ENCODE results near the gene SMG9.

SMG9 gene

GRCh38 chr19:43754503-43755255 lies at the start of gene SMG9:
TSS of gene SMG9 (minus strand) at chr19:43754962. CDS start at chr19:43750741, 4,221 bp downstream.
- peak; percentile 97 for DNase-seq (ENCODE audit: low read depth in 2 of 2)

- DNase-seq (ENCODE audit: low read depth in 2 of 2): no peak
These were observed 49.7 kb upstream of the SMG9 start for GRCh38 chr19:43804432-43804831.

- no peak for DNase-seq (ENCODE audit: low read depth in 2 of 2)
These were observed 47.6 kb upstream of the SMG9 start, which contains the start of gene LYPD5 for GRCh38 chr19:43802216-43802951. TSS of gene LYPD5 (minus strand) at chr19:43802447. CDS start at chr19:43802380, 67 bp downstream.

DNA sequence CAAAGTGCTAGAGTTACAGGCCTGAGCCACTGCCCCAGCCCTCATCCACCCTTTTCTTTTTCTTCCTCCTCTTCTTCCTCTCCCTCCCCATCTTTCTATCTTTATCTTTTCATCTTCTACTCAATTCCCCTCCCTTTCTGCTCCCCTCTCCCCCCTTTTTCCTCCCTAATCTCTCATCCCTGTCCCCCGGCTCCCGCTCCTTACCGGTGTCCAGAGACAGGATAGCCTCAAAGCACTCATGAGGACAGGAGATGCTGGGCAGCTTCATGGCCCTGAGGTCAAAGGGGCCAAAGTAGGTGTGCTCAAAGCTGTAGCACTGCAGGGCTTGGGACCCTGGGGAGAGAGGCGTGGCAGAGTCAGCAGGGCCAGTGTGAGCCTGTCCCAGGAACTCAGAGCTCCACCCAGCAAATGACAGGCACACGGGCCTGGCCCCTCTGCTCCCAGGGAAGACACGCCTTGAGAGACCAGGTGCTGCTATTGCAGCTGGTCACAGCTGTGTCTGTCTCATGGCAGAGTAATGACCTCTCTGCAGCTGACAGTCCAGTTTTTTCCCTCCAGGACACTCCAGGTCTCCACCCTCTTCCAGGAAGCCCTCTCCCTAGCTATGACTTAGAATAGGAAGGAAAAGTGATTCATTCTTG lies 44.9 kb upstream of the SMG9 start:
- DNase-seq (ENCODE audit: low read depth in 2 of 2): no peak

DNA sequence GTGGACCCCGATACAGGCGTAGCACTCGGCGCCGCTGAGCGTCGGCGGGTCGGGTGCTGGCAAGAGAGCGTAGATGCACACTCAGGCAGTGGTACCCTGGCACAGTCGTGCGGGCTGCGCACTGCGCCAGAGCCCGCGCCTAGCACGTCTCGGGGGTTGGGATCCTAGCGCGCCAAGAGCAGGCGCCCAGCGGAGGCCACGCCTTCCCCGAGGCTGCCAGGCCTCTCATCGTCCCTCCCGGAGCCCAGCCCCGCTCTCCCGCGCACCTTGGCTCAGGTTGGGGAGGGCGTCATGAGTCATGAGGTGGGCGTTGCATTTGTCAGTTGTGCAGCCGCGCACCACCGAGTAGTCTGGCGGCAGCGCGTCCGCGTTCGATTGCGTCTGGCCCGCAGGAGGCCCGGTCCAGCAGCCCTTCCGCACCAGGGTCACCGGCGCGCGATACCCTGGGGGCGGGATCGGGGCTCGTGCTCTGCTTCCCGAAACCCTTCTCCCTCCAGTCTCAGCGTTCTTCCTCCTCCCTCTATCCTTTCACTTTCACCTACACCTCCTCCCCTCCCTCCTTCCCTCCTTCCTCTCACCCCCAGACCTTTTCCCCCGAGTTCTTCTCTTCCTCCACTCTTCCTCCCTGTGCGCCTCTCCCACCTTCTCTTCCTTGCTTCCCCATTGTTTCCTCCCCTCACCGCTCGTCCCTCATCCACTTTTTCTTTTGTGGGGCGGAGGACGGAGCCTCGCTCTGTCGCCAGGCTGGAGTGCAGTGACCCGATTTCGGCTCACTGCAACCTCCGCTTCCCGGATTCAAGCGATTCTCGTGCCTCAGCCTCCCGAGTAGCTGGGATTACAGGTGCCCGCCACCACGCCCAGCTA lies 44.0 kb upstream of the SMG9 start:
- peak; percentile 57 to 67 for DNase-seq (ENCODE audit: low read depth in 2 of 2)

- DNase-seq (ENCODE audit: low read depth in 2 of 2): no peak
These were observed 43.3 kb upstream of the SMG9 start for GRCh38 chr19:43798026-43798545.

GRCh38 chr19:43797556-43797955 lies 42.8 kb upstream of the SMG9 start:
- no peak for DNase-seq (ENCODE audit: low read depth in 2 of 2)

- DNase-seq (ENCODE audit: low read depth in 2 of 2): no peak
These were observed 42.4 kb upstream of the SMG9 start for GRCh38 chr19:43797118-43797517.

DNA sequence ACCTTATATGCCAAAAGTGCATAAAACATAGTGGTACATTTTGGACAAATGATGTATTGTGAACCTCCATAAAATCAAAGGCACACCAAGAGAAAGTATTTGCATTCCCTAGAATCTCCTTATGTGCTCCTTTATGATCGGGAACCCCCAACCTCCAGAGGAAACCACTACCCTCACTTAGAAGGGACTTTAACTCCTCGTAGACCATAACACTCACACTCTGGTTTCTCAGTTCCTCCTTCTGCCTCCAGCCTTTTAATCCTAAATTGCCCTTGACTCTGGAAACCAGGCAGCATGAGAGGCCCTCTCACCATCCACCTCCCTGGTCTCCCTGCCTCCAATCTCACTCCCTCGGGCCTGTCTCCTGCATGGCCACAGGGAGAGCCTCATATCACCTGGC lies 35.8 kb upstream of the SMG9 start:
- no peak for DNase-seq (ENCODE audit: low read depth in 2 of 2)

DNA sequence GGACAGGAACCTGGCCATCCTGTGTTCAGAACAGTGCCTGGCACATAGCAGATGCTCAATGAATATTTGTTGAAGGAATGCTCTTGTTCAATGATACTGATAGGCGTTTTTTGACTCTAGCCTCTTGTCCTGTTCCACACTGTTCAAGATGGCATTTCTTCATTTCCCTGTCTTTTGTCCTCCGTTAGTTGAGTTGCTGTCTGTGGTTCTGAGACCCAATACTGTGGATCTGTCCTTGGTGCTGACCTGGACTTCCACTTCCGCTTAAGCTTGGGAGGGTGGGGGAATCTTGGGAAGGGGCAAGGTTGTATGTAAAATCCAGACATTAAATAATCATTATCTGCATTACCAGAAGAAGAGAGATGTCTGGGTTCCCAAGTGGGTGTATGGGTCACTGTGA lies 34.3 kb upstream of the SMG9 start:
- DNase-seq (ENCODE audit: low read depth in 2 of 2): no peak

DNA sequence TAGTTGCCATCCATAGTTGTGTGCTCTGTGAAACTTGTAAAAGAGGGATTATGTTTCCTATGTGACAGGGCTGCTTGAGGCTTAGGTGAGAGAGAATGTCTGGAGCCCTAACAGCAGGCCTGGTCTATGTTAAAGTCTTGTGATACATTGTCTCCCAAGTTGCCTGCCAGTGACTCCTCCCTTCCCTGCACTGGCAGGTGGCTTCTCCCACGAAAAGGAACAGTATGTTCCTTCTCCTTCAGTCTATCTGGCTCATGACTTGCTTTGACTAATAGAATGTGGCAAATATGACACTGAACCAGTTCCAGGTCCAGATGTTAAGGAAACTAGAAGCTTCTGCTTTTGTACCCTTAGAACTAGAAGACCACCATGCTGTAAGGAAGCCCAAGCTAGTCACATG lies 31.9 kb upstream of the SMG9 start:
- DNase-seq (ENCODE audit: low read depth in 2 of 2): no peak

GRCh38 chr19:43784981-43785808 lies 30.4 kb upstream of the SMG9 start:
- DNase-seq (ENCODE audit: low read depth in 2 of 2): peak in 1 of 2 donors; percentile 45

GRCh38 chr19:43784241-43784980 lies 29.6 kb upstream of the SMG9 start:
- peak; percentile 43 to 62 for DNase-seq (ENCODE audit: low read depth in 2 of 2)

DNA sequence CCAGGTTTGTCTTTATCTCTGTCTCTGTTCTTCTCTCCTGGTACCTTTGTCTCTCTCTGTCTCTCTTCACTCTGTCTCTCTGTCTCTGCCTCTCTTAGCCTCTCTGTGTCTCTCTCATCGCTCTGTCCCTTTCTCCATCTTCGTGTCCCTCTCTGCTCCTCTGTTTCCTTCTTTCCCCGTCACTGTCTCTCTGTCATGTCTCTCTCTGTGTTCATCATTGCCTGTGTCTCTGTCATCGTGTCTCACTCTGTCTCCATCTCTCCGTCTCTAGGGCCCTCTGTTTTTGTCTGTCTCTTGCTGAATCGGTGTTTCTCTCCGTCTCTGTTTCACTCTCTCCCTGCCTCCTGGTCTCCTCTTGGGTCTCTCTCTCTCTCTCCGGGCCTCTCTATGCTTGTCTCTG lies 28.9 kb upstream of the SMG9 start:
- no peak for DNase-seq (ENCODE audit: low read depth in 2 of 2)

- no peak for DNase-seq (ENCODE audit: low read depth in 2 of 2)
These were observed 28.0 kb upstream of the SMG9 start for GRCh38 chr19:43782689-43783231.

DNA sequence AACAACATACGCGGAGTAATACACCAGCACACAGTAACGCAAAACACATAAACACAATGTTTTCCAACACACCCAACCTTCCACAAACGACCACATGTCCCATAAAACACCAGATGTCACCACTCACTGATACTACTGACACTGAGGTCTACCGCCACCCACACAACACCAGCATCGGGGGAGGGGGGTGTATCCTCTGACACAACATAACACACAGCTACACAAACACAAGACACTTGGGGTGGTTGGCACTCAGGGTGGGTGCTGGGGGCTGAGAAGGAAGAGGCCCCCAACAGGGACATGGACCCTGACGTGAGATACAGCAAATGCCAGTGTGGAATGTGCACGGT lies 27.5 kb upstream of the SMG9 start:
- no peak for DNase-seq (ENCODE audit: low read depth in 2 of 2)

GRCh38 chr19:43781630-43782310 lies 27.0 kb upstream of the SMG9 start:
- no peak for DNase-seq (ENCODE audit: low read depth in 2 of 2)

GRCh38 chr19:43780706-43781525 lies 26.2 kb upstream of the SMG9 start, which contains the start of gene KCNN4:
TSS of gene KCNN4 (minus strand) at chr19:43780973. CDS start at chr19:43780861, 112 bp downstream.
- DNase-seq (ENCODE audit: low read depth in 2 of 2): peak; percentile 42 to 64
